HCT116 (cell line): ENCODE measurements around the gene MPHOSPH6.

Experiments
- CTCF ChIP-seq, 3 experiments: fragments of 200-600 bp in 1 of 3; sonication (generic) in 1 of 3; IDR thresholded peaks in 2 of 3; conservative IDR thresholded peaks in 1 of 3; 2 replicates each; pipeline ENCODE4 v1.5.1; 2012 to 2017; ENCODE audit warnings: low read depth in 2 of 3, low read length in 2 of 3, antibody characterized with exemption in 1 of 3, borderline replicate concordance in 1 of 3, control low read depth in 1 of 3, mild to moderate bottlenecking in 1 of 3, mixed read lengths in 1 of 3, mixed run types in 1 of 3, moderate library complexity in 1 of 3; ENCODE audit not compliant: insufficient read depth in 1 of 3
- EZH2 ChIP-seq: fragments of 200-600 bp; sonication (generic); IDR thresholded peaks from 2 replicates; pipeline ENCODE4 v1.6.1; 2017; ENCODE audit warnings: antibody characterized with exemption, mixed run types
- EZH2phosphoT487 ChIP-seq: fragments of 200-600 bp; IDR thresholded peaks from 2 replicates; pipeline ENCODE4 v1.6.1; 2018; ENCODE audit warnings: antibody characterized with exemption, borderline replicate concordance
- FOSL1 ChIP-seq: IDR thresholded peaks from 2 replicates; pipeline ENCODE4 v1.6.1; 2012; ENCODE audit warnings: low read depth
- JUND ChIP-seq: IDR thresholded peaks from 2 replicates; pipeline ENCODE4 v1.6.1; 2012
- POLR2A ChIP-seq: IDR thresholded peaks from 2 replicates; pipeline ENCODE4 v1.7.0; 2011; ENCODE audit warnings: borderline replicate concordance; ENCODE audit not compliant: insufficient read depth, insufficient read length; ENCODE audit errors: extremely low read depth
- POLR2AphosphoS5 ChIP-seq: IDR thresholded peaks from 2 replicates; pipeline ENCODE4 v1.6.1; 2011; ENCODE audit warnings: mild to moderate bottlenecking, low read depth, low read length, moderate library complexity
- RAD21 ChIP-seq: IDR thresholded peaks from 2 replicates; pipeline ENCODE4 v1.6.1; 2012; ENCODE audit warnings: low read depth, mild to moderate bottlenecking
- REST ChIP-seq: IDR thresholded peaks from 2 replicates; pipeline ENCODE4 v1.6.1; 2012; ENCODE audit warnings: low read depth
- SP1 ChIP-seq: IDR thresholded peaks from 2 replicates; pipeline ENCODE4 v1.6.1; 2012; ENCODE audit warnings: low read depth
- TCF7L2 ChIP-seq: IDR thresholded peaks from 2 replicates; pipeline ENCODE4 v1.7.0; 2011; ENCODE audit warnings: borderline replicate concordance, inconsistent platforms; ENCODE audit not compliant: insufficient read depth, insufficient read length; ENCODE audit errors: extremely low read depth
- YY1 ChIP-seq: IDR thresholded peaks from 2 replicates; pipeline ENCODE4 v1.6.1; 2011; ENCODE audit warnings: low read length, low read depth, moderate library complexity, mild to moderate bottlenecking; ENCODE audit not compliant: insufficient replicate concordance; ENCODE audit errors: extremely low read depth
- ZNF274 ChIP-seq: fragments of 200-500 bp; sonication (Bioruptor generic); IDR thresholded peaks from 2 replicates; pipeline ENCODE4 v1.6.1; 2014; ENCODE audit warnings: mild to moderate bottlenecking, low read depth, low read length, inconsistent platforms

GRCh38 chr16:82116535-82116934 lies 53.5 kb downstream of the MPHOSPH6 start:
- no peak for TF ChIP-seq POLR2AphosphoS5
- TF ChIP-seq EZH2phosphoT487: no peak
- TF ChIP-seq CTCF (IDR thresholded peaks at IDR 0.05 in 2 of 3, conservative IDR thresholded peaks at IDR 0.05 in 1 of 3; ENCODE audit: borderline replicate concordance in 1 of 3, insufficient read depth in 1 of 3, low read depth in 2 of 3, low read length in 2 of 3): no peak
- no peak for TF ChIP-seq EZH2
- TF ChIP-seq POLR2A: no peak
- no peak for TF ChIP-seq RAD21
- no peak for TF ChIP-seq TCF7L2
- TF ChIP-seq REST: no peak
- TF ChIP-seq YY1: no peak
- TF ChIP-seq JUND: no peak
- no peak for TF ChIP-seq FOSL1
- no peak for TF ChIP-seq ZNF274
- TF ChIP-seq SP1: no peak
